ENCODE data around the gene GGA2.
"Not testable (repeated sequence)": the region's sequence is repeated elsewhere in the genome, so short reads cannot be mapped to it uniquely, and the experiment has no call there.

Gene GGA2

DNA sequence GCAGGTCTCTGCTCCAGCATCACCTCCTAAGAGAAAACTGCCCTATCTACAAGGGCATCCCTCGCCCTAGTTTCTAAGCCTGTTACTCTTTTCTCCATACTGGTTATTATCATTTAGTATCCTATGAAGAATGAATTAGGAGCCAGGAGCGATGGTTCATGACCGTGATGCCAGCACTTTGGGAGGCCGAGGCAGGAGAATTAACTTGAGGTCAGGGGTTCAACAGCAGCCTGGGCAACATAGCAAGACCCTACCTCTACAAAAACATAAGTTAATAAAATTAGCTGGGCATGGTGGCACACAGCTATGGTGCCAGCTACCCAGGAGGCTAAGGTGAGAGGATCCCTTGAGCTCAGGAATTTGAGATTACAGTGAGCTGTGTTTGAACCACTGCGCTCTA is 39.6 kb upstream of the GGA2 start:
- in situ Hi-C loops (cut with MboI; ENCODE audit: low sequenced_read_pairs, unreplicated experiment), result no loop called here
- TF ChIP-seq, protein P1, sequence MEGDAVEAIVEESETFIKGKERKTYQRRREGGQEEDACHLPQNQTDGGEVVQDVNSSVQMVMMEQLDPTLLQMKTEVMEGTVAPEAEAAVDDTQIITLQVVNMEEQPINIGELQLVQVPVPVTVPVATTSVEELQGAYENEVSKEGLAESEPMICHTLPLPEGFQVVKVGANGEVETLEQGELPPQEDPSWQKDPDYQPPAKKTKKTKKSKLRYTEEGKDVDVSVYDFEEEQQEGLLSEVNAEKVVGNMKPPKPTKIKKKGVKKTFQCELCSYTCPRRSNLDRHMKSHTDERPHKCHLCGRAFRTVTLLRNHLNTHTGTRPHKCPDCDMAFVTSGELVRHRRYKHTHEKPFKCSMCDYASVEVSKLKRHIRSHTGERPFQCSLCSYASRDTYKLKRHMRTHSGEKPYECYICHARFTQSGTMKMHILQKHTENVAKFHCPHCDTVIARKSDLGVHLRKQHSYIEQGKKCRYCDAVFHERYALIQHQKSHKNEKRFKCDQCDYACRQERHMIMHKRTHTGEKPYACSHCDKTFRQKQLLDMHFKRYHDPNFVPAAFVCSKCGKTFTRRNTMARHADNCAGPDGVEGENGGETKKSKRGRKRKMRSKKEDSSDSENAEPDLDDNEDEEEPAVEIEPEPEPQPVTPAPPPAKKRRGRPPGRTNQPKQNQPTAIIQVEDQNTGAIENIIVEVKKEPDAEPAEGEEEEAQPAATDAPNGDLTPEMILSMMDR (IDR thresholded peaks at IDR 0.05; ENCODE audit: borderline replicate concordance, control extremely low read depth, extremely low read depth, insufficient read depth, missing control alignments), result no peak
- DNase-seq (ENCODE audit: low spot score), result no peak

DNA sequence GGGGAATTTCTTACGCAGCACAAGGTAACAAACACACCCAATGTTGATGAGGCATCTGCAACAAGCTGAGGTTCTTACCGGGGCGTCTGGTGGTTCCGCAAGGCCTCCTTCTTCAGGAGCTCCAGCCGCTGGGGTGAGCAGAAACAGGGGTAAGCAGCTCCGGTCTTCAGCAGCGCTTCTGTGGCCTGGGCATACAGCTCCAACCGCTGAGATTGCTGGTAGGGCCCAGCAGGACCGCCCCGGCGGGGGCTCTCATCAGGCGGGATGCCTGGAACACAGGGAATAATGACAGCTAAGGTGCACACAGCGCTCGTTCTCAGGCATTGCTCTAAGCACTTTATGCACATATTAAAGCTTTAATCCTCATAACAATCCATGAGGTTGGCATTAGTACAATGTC is 34.1 kb upstream of the GGA2 start:
- in situ Hi-C loops (cut with MboI; ENCODE audit: low sequenced_read_pairs, unreplicated experiment), result no loop called here
- no peak for DNase-seq (ENCODE audit: low spot score)
- TF ChIP-seq, protein P1 (IDR thresholded peaks at IDR 0.05; ENCODE audit: borderline replicate concordance, control extremely low read depth, extremely low read depth, insufficient read depth, missing control alignments), result no peak

DNA sequence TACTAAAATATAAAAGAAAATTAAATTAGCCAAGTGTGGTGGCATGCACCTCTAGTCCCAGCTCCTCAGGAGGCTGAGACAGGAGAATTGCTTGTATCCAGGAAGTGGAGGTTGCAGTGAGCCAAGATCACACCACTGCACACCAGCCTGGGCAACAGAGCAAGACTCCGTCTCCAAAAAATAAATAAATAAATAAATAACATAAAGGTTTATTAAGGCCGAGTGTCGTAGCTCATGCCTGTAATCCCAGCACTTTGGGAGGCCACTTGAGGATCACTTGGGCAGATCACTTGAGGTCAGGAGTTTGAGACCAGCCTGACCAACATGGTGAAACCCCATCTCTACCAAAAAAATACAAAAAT is 30.5 kb upstream of the GGA2 start:
- DNase-seq (ENCODE audit: low spot score); in situ Hi-C loops (cut with MboI; ENCODE audit: low sequenced_read_pairs, unreplicated experiment): not testable (repeated sequence)

DNA sequence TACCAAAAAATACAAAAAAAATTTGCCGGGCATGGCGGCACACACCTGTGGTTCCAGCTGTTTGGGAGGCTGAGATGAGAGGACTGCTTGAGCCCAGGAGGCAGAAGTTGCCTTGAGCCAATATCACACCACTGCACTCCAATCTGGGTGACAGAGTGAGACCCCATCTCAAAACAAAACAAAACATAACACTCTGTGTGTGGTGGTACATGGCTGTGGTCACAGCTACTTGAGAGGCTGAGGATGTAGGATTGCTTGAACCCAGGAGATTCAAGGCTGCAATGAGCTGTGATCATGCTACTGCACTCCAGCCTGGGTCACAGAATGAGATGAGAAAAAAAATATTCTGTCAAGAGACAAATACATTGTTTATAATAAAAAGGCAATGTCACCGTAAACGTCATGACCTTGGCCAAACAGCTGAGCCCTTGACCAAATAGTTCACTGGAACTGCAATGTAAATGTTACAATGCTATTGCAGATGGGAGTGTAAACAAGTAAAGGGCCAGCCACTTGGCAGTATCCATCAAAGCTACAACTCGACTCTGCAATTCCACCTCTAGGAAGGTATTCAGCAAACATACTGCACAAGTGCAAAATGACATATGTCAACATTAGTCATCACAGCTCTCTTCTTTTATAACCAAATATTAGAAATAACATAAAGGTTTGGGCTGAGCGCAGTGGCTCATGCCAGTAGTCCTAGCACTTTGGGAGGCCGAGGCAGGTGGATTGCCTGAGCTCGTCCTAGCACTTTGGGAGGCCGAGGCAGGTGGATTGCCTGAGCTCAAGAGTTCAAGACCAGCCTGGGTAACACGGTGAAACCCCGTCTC is 29.9 kb upstream of the GGA2 start:
- DNase-seq (ENCODE audit: low spot score), result no peak
- in situ Hi-C loops (cut with MboI; ENCODE audit: low sequenced_read_pairs, unreplicated experiment), result no loop called here
- TF ChIP-seq, protein P1 (IDR thresholded peaks at IDR 0.05; ENCODE audit: borderline replicate concordance, control extremely low read depth, extremely low read depth, insufficient read depth, missing control alignments), result no peak

DNA sequence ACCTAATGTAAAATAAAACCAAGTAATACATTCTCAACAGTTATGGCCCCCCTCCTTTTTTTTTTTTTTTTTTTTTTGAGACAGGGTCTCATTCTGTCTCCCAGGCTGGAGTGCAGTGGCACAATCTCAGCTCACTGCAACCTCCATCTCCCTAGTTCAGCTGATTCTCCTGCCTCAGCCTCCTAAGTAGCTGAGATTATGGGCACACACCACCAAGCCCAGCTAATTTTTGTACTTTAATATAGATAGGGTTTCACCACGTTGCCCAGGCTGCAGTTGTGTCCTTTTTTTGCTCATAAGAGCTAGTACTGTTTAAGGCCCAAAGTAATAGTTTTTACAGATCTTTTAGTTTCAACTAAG is 28.6 kb upstream of the GGA2 start:
- DNase-seq (ENCODE audit: low spot score), result no peak
- in situ Hi-C loops (cut with MboI; ENCODE audit: low sequenced_read_pairs, unreplicated experiment), result no loop called here
- TF ChIP-seq, protein P1 (IDR thresholded peaks at IDR 0.05; ENCODE audit: borderline replicate concordance, control extremely low read depth, extremely low read depth, insufficient read depth, missing control alignments), result no peak

DNA sequence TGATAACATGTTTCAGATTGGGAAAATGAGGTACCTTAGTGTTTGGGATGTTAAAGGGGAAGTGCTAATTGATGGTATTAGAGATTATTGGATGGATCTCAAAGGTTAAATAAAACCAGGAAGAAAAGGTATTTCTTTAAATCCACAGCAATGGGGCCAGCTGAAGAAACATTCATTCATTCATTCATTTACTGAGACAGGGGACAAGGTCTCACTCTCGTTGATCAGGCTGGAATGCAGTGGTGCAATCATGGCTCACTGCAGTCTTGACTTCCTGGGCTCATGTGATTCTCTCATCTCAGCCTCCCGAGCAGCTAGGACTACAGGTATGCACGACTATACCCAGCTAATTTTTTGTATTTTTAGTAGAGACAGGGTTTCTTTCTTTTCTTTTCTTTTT is 27.1 kb upstream of the GGA2 start:
- in situ Hi-C loops (cut with MboI; ENCODE audit: low sequenced_read_pairs, unreplicated experiment), result no loop called here
- DNase-seq (ENCODE audit: low spot score), result no peak
- TF ChIP-seq, protein P1 (IDR thresholded peaks at IDR 0.05; ENCODE audit: borderline replicate concordance, control extremely low read depth, extremely low read depth, insufficient read depth, missing control alignments), result no peak

DNA sequence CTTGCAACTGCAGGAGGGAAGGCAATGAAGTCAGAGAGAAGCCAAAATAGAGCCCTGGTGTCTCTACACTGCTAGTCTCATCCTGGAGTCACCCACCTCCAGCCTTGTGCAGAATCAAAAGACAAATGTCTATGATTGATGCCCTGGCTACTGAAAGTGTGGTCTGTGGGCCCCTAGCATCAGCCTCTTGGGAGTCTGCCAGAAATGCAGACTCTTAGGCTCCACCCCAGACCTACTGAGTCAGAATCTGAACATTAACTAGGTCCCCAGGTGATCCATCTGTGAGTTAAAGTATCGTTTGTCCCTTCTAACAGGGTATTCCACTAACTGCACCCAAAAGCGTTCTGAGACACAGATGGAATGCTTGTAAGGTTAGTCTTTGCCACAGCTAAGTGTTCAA is 25.6 kb upstream of the GGA2 start:
- in situ Hi-C loops (cut with MboI; ENCODE audit: low sequenced_read_pairs, unreplicated experiment), result no loop called here
- TF ChIP-seq, protein P1 (IDR thresholded peaks at IDR 0.05; ENCODE audit: borderline replicate concordance, control extremely low read depth, extremely low read depth, insufficient read depth, missing control alignments), result no peak
- DNase-seq (ENCODE audit: low spot score), result no peak
